Measurements from ENCODE around the gene BBS9. TPM values are rescaled to one million over a fixed set of nuclear protein-coding genes. Genes with fewer than 3 reads are reported as not detected.

The BBS9 gene
- total RNA-seq, 1 experiment from 2014 or later = 8.1 TPM

DNA sequence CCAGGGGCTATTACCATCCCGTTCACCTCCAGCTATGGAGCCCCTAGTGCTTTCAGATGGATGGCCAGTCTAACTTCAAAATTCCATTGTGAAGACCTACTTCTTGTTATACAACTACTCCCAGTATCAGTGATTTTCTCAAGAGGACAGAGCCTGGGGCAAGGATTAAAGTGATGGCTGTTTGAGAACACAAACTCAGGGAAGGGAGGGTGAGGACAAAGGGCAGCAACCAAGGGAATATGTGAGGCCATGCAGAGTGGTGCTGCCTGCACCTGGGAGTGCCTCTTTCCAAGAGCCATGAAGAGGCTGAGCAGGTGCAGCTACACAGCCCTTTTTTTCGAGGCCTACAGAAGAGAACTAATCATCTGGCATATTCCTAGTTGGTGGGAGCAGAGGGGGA lies 472.5 kb downstream of the BBS9 start:
- DNase-seq (ENCODE audit: low read depth) = no peak

DNA sequence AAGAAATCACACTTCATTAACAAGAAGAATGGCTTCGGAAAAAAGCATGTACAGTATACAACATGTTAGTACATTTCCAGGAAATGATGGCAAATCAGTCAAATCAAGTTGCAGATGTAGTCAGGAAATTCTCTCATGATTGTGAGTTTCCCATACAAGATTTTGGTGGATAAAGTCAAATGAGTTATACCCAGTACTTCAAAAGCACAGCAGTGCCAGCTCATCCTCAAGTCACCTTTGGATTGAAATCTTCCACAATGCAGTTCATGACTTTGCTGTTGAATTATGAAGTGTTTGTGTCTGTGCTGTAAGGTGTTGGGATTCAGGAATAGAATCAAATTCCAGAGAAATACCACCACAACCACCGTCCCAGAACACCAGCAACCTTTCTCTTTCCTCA lies 474.7 kb downstream of the BBS9 start:
- no peak for DNase-seq (ENCODE audit: low read depth)

GRCh38 chr7:33610918-33611317 lies 481.6 kb downstream of the BBS9 start:
- DNase-seq (ENCODE audit: low read depth) = no peak

DNA sequence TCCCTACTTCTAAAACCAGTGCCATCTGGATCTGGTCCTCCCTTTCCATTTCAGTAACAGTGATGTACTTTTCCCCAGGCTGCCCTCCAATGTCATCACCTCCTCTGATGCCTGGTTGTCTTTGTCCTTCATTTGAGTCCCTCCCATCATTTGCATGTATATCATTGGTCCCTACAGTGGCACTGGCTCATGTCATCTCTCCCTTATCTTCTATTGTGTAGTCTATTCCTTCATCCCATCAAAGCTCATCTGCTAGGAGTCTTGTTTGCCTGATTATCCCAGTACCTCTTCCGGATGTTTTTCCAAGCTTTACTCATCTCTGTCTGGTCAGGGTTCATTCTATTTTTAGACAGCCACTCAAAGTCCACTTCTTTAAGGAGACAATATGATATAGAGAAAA lies 483.1 kb downstream of the BBS9 start:
- no peak for DNase-seq (ENCODE audit: low read depth)

GRCh38 chr7:33614357-33615117 lies 485.2 kb downstream of the BBS9 start:
- no peak for DNase-seq (ENCODE audit: low read depth)

DNA sequence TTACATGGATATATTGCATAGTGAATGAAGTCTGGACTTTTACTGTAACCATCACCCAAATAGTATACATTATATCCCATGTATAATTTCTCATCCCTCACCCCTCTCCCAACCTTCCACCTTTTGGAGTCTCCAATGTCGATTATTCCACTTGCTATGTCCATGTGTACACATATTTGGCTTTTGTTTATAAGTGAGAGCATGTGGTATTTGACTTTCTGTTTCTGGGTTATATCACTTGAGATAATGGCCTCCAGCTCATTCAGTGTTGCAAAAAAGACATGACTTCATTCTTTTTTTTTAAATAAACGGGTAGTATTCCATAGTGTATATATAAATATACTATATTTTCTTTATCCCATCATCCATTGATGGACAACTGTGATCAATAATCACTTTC lies 487.4 kb downstream of the BBS9 start:
- DNase-seq (ENCODE audit: low read depth) = no peak

- no peak for DNase-seq (ENCODE audit: low read depth)
These were observed 489.9 kb downstream of the BBS9 start for GRCh38 chr7:33619264-33619663.

DNA sequence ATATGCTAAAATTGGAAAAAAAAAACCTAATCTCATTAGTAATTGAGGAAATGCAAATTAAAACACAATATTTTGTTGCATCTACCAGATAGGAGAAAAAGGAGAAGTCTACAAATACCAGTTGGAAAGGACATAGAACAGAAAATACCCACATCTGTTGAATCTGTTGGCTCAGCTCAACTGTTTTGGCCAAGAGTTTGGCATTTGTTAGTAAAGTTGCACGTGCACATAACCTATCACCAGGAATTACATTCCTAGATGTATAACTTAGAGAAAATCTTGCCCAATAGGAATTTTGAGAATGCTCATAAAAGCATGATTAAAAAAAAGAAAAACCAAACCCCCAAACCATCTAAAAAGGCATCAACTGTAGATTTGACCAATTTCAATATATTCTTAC lies 493.9 kb downstream of the BBS9 start:
- DNase-seq (ENCODE audit: low read depth) = no peak

- no peak for DNase-seq (ENCODE audit: low read depth)
These were observed 494.9 kb downstream of the BBS9 start for GRCh38 chr7:33624215-33624614.

DNA sequence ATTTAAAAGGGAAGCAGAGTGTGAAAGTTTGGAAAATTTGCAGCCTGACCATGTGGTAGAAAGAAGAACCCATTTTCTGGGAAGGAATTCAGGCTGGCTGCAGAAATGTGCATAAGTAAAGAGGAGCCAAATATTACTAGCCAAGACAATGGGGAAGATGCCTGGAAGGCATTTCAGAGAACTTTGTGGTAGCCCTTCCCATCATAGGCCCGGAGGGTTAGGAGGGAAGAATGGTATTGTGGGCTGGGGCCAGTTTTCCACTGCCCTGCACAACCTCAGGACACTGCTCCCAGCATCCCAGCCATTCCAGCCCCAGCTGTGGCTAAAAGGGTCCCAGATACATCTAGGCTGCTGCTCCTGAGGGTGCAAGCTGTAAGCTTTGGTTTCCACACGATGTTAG lies 497.5 kb downstream of the BBS9 start:
- no peak for DNase-seq (ENCODE audit: low read depth)

GRCh38 chr7:33627741-33628140 lies 498.4 kb downstream of the BBS9 start:
- DNase-seq (ENCODE audit: low read depth) = no peak

GRCh38 chr7:33628894-33629293 lies 499.5 kb downstream of the BBS9 start:
- no peak for DNase-seq (ENCODE audit: low read depth)

DNA sequence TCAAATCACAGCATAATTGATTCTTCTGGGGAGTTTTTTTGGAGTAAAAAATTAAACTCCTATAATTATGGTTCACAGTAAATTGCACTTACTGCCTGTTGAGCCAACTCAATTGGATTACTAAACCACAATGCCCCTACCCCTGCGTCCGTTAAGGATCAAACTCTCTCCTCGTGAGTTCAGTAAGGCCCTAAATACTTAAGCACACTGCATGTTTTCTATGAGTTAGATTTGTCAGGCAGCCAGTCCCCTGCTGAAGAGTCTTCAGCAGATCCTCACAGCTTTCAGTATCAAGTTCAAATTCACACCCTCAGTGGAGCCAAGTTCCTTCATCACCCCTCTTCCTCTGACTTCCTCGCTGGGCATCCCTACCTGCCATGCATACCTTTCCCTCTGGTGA lies 501.0 kb downstream of the BBS9 start:
- no peak for DNase-seq (ENCODE audit: low read depth)

- DNase-seq (ENCODE audit: low read depth) = no peak
These were observed 503.0 kb downstream of the BBS9 start for GRCh38 chr7:33632322-33632721.

DNA sequence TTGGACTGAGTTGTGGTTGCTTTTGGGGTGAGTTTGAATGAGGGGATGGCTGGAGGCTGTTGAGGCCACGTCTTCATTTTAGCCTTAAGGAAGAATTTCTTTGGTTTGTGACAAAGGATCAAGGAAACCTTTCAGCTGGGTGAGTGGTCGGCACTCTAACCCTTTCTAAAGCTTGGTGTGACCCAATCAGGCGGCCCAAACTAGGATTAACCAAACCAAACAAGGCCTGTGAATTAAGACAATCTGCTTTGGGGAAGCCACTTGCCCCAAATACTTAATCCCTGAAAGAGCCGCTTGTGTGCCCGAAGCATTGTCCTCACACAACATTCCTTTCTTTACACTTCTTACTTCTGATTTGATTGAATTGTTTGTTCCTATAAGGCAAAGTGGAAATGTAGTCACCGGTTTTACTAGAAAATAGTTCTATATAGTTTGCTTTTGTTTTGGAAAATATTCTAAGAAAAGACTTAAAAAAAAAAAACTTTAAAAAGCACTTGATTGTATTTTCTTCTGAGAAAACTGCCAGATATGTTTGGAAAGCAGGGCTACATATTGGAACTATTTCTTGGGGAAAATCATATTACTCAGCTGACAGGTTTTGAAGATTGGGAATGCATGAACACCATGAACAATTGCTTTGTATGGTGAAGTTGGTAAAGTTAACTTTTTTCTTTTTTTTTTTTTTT lies 503.6 kb downstream of the BBS9 start:
- no peak for DNase-seq (ENCODE audit: low read depth)

GRCh38 chr7:33634606-33635005 lies 505.2 kb downstream of the BBS9 start:
- no peak for DNase-seq (ENCODE audit: low read depth)

GRCh38 chr7:33636359-33636758 lies 507.0 kb downstream of the BBS9 start:
- no peak for DNase-seq (ENCODE audit: low read depth)

DNA sequence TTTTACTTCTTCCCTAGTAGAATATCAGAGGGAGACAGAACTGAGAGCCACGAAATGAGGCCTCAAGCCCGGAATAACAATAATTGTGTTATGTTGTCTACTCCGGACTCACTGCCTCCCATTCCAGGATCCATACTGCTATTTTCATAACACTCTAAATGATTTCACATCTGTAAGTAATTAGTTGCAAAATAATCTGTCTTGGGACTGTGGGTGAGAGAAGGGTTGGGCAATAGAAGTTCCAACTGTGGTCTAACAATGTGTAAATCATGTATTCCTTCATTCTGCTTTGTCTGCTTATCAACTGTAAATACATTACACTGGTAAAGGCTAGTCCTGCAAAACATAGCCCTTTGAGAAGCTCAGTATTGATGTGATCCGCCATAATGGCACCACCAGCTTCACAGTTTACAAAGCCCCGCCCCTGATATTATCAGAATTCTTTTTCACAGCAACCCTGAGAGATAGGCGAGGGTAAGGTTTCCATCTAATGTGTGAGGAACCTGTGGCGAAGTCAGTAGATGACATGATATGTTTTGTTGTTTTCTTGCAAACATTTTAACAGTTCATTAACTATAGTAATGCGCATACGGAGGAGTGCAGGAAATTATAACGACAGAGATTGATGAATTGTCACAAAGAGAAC lies 510.3 kb downstream of the BBS9 start:
- no peak for DNase-seq (ENCODE audit: low read depth)

GRCh38 chr7:33640741-33641140 lies 511.4 kb downstream of the BBS9 start:
- no peak for DNase-seq (ENCODE audit: low read depth)

DNA sequence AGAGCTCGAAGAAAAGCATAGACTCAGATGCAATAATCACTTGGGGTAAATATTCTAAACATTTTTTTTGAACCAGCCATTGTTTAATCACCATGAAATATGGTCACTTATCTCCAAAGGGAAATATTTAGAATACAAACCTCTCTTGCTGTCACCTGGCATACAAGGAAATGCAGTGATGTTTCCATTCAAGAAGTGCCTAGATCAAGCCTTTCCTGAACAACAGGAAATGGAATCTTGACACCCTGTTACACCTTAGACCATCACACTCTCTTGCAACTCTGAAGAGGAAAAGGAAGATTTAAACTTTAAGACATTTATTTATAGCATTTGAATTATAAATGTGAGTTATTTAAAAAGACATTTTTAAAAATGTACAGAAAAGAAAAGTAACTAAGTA lies 512.9 kb downstream of the BBS9 start:
- DNase-seq (ENCODE audit: low read depth) = no peak

DNA sequence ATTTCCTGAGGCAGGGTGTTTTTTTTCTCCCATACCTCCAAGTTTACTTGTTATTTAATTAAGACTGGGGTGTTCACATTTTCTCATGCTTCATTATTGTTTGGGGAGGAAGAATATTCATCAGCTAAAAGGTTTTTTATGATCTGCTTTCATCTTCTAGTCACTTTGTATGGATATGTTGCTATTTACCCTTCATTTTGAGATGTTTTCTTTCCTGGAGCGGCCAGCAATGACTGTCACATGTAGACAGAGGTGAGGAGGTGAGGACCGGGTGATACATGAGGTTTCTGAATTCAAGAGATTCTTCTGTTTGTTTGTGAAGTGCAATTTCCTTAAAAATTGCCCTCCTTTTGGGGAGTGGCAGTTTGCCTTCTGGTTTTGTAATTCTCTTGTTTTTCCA lies 514.2 kb downstream of the BBS9 start:
- no peak for DNase-seq (ENCODE audit: low read depth)

- DNase-seq (ENCODE audit: low read depth) = no peak
These were observed 515.1 kb downstream of the BBS9 start for GRCh38 chr7:33644489-33644888.

DNA sequence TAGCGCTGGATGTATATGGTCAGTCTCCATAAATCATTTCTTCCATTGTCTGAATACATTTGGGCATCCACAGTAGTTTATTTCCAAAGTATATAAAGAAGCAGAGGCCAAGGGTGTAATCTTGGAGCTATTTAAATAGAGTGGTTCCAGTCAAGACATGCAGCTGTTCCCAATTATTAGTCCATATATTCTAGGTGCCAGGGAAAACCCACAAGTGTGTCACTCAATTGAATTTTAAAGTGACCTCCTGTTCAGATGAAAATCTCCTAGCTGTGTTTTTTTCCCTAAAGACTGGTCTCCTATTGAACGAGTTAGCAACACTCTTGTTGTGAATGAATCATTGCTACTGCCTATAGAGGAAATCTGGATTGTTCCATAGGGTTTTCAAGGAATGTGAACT lies 515.7 kb downstream of the BBS9 start:
- no peak for DNase-seq (ENCODE audit: low read depth)

Measured in Daoy (cell line).